Measurements from ENCODE around the gene IFI27L2.

IFI27L2 gene

DNA sequence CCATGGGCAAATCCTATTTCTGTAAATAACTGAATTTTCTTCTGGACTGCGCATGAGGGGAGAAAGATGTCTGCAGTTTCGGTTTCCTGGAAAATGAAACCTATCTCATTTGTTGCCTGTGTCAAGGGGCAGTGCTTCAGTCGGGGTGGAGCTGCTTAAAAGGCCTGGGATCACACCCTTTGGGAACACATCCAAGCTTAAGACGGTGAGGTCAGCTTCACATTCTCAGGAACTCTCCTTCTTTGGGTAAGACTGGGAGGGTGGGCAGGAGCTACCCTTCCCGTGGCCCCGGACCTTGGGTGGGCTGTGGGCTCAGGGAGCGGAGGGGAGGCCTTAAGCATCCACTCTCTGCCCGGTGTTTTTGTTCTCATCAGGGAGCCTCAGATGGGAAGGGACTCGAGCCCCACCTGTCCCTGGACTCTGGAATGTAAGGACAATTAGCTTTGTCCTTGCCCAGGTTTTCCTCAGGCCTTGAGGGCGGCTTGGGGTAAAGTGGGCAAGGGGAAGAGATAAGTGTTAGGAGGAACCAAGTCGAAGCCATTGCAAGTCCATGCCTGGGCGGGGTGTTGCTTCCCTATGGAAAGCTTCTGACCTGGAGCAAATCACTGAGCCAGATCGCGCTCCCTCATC lies 18.7 kb downstream of the IFI27L2 start, which contains the start of gene IFI27:
Gene IFI27 (plus strand): TSS at position 185 of the 630 bp plus-strand sequence.
- Mint-ChIP-seq H3K27ac (no peak within 1 kb of the TSS), H3K27me3 (peaks cover 6% of the 10 kb centered on the region), H3K4me1 (ENCODE audit: low read depth) (no peaks in the 10 kb centered on the region), H3K9me3 (no peaks in the 10 kb centered on the region), H3K4me3 (no peak within 1 kb of the TSS), H3K36me3 (ENCODE audit: low read depth) (no peaks in the 10 kb centered on the region)
- DNase-seq = no peak

DNA sequence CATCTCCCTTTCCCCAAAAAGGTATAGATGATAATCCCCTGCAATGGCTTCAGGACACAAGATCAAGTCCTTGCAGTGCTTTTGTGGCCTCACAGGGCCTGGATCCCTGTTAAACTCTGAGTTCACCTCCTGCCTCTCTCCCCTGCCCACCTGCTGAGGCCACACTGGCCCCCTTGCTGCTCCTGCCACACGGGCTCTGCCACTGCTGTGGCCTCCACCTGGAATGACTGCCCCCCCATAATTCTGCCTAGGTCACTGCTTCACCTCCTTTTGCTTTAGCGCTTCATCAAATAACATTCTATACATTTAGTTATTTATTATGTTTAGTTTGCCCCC lies 19.5 kb downstream of the IFI27L2 start:
- no peaks in the 10 kb centered on the region for H3K36me3 Mint-ChIP-seq (ENCODE audit: low read depth)

DNA sequence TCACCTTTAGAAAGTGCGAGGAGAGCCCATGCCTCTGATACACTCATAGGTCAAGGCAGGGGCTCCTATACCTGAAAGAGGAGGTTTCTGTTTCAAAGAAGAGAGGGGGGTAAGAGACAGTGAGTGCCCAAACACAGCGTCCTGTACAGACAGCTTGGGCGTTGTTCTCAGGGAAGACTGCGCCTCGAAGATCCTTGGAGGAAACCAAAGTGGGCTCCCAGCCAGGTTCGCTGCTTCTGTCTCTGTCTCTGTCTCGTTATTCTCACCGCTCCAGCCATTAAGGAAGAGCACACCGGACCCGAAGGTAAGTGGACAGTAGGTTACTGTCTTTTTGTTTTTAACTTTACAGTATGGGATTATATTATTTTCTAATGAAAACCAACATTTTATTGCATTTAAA lies 24.7 kb downstream of the IFI27L2 start:
- no peaks in the 10 kb centered on the region for H3K9me3 Mint-ChIP-seq
- no peak overlapping the region for H3K27ac Mint-ChIP-seq
- no peak for DNase-seq
- no peak overlapping the region for H3K4me3 Mint-ChIP-seq
- H3K27me3 Mint-ChIP-seq = no peaks in the 10 kb centered on the region
- no peaks in the 10 kb centered on the region for H3K4me1 Mint-ChIP-seq (ENCODE audit: low read depth)
- no peaks in the 10 kb centered on the region for H3K36me3 Mint-ChIP-seq (ENCODE audit: low read depth)

More for the DNA sequence above, 19.5 kb downstream of the IFI27L2 start:
- no peaks in the 10 kb centered on the region for H3K9me3 Mint-ChIP-seq
- no peak for DNase-seq
- H3K27ac Mint-ChIP-seq = no peak overlapping the region
- H3K27me3 Mint-ChIP-seq = no peaks in the 10 kb centered on the region
- no peak overlapping the region for H3K4me3 Mint-ChIP-seq
- no peaks in the 10 kb centered on the region for H3K4me1 Mint-ChIP-seq (ENCODE audit: low read depth)

DNA sequence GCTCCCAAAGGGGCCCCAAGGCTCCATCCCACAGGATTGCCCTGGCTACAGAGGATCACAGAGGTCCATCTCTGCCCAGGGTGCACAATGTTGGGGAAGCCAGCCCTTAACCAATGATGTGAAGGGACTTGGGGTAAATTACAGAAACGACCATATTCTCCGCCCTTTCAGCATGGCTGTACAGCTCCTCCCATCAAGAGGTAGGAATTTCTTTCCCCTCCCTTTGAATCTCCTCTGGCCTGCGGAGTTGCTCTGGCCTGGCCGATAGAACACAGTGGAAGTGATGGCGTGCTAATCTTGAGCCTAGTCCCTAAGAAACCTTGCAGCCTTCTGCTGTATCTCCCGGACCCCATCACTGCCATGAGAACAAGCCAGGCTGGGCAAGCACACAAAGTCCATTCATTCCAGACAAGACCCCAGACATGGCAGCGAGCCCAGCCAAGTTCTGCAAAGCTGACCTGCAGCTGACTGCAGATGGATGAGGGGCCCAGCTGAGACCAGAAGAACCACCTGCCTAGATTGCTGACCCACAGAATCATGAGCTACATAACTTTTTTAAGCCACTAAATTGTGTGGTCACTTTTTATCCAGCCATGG lies 25.8 kb downstream of the IFI27L2 start:
- H3K36me3 Mint-ChIP-seq (ENCODE audit: low read depth) = no peaks in the 10 kb centered on the region
- no peak overlapping the region for H3K27ac Mint-ChIP-seq
- H3K9me3 Mint-ChIP-seq = no peaks in the 10 kb centered on the region
- H3K4me3 Mint-ChIP-seq = no peak overlapping the region
- H3K27me3 Mint-ChIP-seq = no peaks in the 10 kb centered on the region
- H3K4me1 Mint-ChIP-seq (ENCODE audit: low read depth) = no peaks in the 10 kb centered on the region
- DNase-seq = no peak

DNA sequence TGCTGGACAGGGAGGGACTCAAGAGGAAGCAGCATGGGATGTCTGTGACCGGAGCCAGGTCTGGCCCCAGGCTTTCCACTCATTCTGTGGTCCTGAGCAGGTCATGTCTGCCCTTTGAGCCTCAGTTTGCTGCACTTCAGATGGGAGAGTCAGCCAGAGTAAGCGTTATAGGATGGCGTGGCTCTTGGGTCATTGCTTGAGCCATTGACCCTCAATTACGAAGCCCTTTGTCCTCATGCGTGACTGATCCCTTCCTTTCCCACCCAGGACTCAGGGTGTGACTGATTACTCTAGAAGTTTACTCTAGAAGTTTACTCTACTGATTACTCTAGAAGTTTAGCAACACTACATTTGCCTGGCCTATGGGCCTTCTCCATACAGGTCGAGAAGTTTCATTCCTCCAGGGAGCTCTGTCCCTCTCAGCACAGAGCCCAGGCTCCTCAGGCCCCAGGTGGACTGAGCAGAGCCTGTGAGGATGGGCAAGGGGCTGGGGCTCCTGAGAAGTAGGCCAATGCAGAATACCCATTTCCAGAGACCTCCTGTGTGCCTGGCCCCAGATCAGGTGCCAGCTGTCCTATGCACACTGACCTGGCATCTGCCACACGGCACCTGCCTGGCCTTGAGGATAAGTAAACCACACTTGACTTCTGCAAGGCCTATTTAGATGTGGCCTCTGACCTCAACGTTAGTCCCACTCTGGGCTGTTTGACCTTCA lies 26.5 kb downstream of the IFI27L2 start:
- Mint-ChIP-seq H3K27ac (no peak overlapping the region), H3K36me3 (ENCODE audit: low read depth) (no peaks in the 10 kb centered on the region), H3K27me3 (no peaks in the 10 kb centered on the region), H3K4me1 (ENCODE audit: low read depth) (no peaks in the 10 kb centered on the region), H3K4me3 (no peak overlapping the region), H3K9me3 (no peaks in the 10 kb centered on the region)
- no peak for DNase-seq

DNA sequence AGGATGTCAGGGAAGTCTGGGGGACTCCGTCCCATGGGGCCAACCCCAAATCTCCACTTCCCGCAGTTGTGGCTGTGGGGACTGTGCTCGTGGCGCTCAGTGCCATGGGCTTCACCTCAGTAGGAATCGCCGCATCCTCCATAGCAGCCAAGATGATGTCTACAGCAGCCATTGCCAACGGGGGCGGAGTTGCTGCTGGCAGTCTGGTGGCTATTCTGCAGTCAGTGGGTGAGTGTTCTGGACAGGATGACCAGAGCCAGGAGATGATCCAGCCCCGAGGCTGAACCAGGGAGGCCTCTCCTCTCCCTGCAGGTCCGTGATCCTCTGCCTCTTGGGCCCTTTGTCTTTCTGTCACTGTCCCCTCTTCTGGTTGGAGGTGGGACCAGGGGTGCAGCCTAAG lies 27.7 kb downstream of the IFI27L2 start:
- H3K4me3 Mint-ChIP-seq = no peak overlapping the region

DNA sequence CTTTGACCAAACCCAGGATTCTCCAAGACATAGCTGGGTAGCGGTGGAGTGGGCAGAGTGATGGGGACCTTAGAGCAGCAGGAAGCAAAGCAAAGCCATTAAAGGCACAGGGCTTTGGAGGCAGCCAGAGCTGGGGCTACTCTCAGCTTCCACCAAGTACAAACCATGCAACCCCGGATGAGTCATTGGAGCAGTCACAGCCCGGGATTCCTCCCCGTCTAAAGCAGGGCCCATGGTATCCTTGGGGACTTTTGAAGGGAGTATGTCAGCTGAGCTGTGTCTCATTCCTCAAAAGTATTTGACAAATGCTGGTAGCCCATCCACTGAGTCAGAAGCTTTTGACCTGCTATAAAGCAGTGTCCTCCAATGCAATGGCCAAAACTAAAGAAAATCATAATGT lies 28.6 kb downstream of the IFI27L2 start:
- H3K27ac Mint-ChIP-seq = no peak overlapping the region
- no peak for DNase-seq
- H3K4me3 Mint-ChIP-seq = no peak overlapping the region
- no peaks in the 10 kb centered on the region for H3K4me1 Mint-ChIP-seq (ENCODE audit: low read depth)
- H3K27me3 Mint-ChIP-seq = no peaks in the 10 kb centered on the region
- H3K36me3 Mint-ChIP-seq (ENCODE audit: low read depth) = peaks cover 8% of the 10 kb centered on the region
- H3K9me3 Mint-ChIP-seq = no peaks in the 10 kb centered on the region

More for the DNA sequence above, 27.7 kb downstream of the IFI27L2 start:
- DNase-seq = no peak
- Mint-ChIP-seq H3K4me1 (ENCODE audit: low read depth) (no peaks in the 10 kb centered on the region), H3K36me3 (ENCODE audit: low read depth) (peaks cover 8% of the 10 kb centered on the region), H3K9me3 (no peaks in the 10 kb centered on the region), H3K27ac (no peak overlapping the region), H3K27me3 (no peaks in the 10 kb centered on the region)

DNA sequence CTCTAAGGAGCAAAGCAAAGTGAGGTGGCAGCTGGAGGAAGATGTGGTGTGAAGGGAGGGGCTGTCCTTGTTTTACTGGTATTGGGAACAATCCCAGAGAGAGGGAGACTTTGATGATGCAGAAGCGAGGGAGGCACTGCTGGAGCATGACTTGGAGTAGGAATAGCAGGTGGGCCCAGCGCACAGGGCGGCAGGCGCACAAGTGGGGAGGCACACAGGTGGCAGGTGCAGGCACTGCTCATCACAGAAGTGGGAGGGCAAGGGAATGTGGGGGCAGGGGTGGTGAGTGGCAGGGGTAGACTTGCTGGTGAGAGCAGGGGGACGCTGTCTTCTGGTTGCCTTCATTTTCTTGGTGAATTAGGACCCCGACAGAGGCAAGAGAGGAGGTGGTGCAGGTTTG lies 30.4 kb downstream of the IFI27L2 start:
- no peaks in the 10 kb centered on the region for H3K27me3 Mint-ChIP-seq
- no peak overlapping the region for H3K27ac Mint-ChIP-seq
- peaks cover 8% of the 10 kb centered on the region for H3K36me3 Mint-ChIP-seq (ENCODE audit: low read depth)

DNA sequence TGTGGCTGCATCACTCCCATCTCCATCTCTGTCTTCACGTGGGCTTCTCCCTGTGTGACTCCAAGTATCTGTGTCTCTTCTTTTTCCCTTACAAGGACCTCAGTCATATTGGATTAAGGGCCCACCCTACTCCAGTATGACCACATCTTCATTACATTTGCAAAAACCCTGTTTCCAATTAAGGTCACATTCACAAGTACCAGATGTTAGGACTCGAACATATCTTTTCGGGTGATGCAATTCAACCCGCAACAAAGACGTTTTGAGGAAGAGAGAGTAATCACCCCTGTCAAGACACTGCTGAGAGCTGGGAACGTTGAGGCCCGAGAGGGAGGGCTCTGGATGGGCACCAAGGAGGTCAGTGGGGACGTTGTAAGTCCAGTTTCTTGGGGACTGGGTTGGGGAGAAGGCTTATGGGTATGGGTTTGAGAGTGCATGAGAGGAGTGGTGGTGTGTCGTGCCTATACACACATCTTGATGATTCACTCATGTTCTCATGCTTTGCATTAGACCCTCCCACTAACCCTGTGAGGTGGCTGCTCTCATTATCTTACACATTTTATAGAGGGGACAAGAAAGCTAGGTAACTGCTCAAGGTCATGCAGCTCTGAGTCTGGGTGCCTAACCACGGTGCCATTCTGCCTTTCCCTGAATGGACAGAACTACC lies 30.9 kb downstream of the IFI27L2 start:
- Mint-ChIP-seq H3K27me3 (no peaks in the 10 kb centered on the region), H3K9me3 (no peaks in the 10 kb centered on the region), H3K27ac (no peak overlapping the region), H3K4me3 (no peak overlapping the region), H3K36me3 (ENCODE audit: low read depth) (peaks cover 8% of the 10 kb centered on the region), H3K4me1 (ENCODE audit: low read depth) (no peaks in the 10 kb centered on the region)
- no peak for DNase-seq

More for the DNA sequence above, 30.4 kb downstream of the IFI27L2 start:
- no peak for DNase-seq
- H3K4me1 Mint-ChIP-seq (ENCODE audit: low read depth) = no peaks in the 10 kb centered on the region
- no peaks in the 10 kb centered on the region for H3K9me3 Mint-ChIP-seq
- H3K4me3 Mint-ChIP-seq = no peak overlapping the region

DNA sequence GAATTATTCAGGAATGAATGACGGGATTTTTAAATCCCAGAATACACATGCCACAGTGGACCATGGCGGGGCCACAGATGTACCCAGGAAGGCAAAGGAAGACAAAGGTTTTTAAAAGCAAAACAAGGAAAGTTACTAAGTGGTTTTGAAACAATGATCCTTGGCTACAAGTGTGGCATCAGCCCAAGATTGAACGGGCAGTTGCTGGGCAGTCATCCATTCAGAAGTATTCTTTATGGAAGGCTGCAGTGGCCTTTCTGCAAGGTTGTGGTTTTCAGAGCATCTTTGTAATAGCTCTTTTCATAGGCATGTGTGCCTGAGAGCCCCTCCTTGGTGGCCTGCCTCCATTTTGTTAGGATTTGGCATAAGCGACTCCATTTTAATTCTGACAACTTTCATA lies 32.3 kb downstream of the IFI27L2 start:
- Mint-ChIP-seq H3K36me3 (ENCODE audit: low read depth) (peaks cover 8% of the 10 kb centered on the region), H3K27me3 (no peaks in the 10 kb centered on the region), H3K9me3 (no peaks in the 10 kb centered on the region), H3K4me1 (ENCODE audit: low read depth) (no peaks in the 10 kb centered on the region), H3K27ac (no peak overlapping the region), H3K4me3 (no peak overlapping the region)
- DNase-seq = no peak

DNA sequence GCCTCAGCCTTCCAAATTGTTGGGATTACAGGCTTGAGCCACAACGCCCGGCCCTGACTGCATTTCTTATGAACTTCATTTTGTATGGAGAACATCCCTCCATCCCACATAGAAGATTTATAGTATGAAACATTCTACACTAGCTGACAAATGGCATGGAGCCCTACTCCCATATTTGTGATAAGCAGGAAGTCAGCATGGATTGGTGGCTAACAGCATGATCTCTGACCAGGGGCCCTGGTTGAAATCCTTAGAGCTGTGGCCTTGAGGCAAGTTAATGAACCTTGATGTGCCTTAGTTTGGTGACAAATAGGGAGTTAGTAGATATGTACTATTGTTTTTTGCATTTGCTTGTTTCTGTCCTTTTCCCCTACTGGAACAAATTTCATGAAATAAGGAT lies 36.0 kb downstream of the IFI27L2 start:
- peaks cover 8% of the 10 kb centered on the region for H3K36me3 Mint-ChIP-seq (ENCODE audit: low read depth)
- no peak for DNase-seq
- H3K27ac Mint-ChIP-seq = no peak overlapping the region
- no peak overlapping the region for H3K4me3 Mint-ChIP-seq
- H3K4me1 Mint-ChIP-seq (ENCODE audit: low read depth) = no peaks in the 10 kb centered on the region
- H3K27me3 Mint-ChIP-seq = no peaks in the 10 kb centered on the region
- H3K9me3 Mint-ChIP-seq = no peaks in the 10 kb centered on the region

DNA sequence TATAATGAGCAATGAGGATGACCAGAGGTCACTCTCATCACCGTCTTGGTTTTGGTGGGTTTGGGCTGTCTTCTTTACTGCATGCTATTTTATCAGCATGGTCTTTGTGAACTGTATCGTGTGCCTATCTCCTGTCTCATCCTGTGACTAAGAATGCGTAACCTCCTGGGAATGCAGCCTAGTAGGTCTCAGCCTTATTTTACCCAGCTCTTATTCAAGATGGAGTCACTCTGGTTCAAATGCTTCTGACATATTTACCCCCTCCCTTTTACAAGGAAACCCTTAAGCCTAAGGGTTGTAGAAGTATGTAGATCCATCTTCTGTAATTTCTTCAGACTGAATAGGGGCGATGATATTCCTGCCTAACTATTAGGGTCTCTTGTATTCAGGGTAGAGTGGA lies 39.9 kb downstream of the IFI27L2 start:
- Mint-ChIP-seq H3K9me3 (no peaks in the 10 kb centered on the region), H3K4me1 (ENCODE audit: low read depth) (no peaks in the 10 kb centered on the region), H3K4me3 (no peak overlapping the region), H3K27ac (no peak overlapping the region), H3K36me3 (ENCODE audit: low read depth) (no peaks in the 10 kb centered on the region), H3K27me3 (no peaks in the 10 kb centered on the region)
- no peak for DNase-seq

DNA sequence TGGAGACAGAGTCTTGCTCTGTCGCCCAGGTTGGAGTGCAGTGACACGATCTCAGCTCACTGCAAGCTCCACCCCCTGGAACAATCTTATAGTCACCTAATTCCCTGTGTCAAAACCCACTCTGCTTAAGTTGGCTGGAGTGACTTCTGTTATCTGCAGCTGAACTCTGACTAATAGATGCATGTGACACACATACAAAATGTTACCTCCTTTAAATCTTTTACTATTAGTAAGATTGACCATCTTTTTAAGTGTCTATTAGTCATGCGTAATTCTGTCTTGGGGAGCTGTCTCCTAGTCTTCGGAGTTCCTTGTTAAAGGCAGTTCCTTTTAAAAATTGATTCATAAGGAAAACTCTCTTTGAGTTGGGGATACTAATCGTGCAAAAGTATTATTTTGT lies 40.9 kb downstream of the IFI27L2 start:
- no peaks in the 10 kb centered on the region for H3K4me1 Mint-ChIP-seq (ENCODE audit: low read depth)
- no peak for DNase-seq
- no peaks in the 10 kb centered on the region for H3K27me3 Mint-ChIP-seq
- H3K27ac Mint-ChIP-seq = no peak overlapping the region
- H3K4me3 Mint-ChIP-seq = no peak overlapping the region
- H3K9me3 Mint-ChIP-seq = no peaks in the 10 kb centered on the region
- H3K36me3 Mint-ChIP-seq (ENCODE audit: low read depth) = no peaks in the 10 kb centered on the region

DNA sequence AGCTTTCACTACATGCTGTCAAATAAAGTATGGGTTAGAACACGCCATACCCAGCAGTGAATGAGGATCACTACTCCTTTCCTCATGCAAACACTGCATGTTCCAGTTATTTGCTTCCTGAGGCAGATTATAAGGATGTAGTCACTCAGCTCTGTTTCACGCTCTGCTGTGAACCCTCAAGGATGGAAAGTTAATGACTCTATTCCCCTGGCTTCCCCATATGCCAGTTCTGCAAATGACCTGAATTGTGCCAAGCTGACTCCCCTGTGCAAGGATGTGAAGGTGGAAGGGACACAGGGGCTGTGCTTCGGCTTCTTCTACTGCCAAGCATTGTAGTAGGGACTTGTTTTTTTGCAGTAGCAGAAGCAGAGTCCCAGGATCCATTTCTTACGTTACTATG lies 41.5 kb downstream of the IFI27L2 start:
- Mint-ChIP-seq H3K9me3 (no peaks in the 10 kb centered on the region), H3K4me1 (ENCODE audit: low read depth) (peaks cover 3% of the 10 kb centered on the region), H3K27me3 (no peaks in the 10 kb centered on the region), H3K4me3 (no peak overlapping the region), H3K27ac (no peak overlapping the region), H3K36me3 (ENCODE audit: low read depth) (no peaks in the 10 kb centered on the region)
- DNase-seq = no peak

DNA sequence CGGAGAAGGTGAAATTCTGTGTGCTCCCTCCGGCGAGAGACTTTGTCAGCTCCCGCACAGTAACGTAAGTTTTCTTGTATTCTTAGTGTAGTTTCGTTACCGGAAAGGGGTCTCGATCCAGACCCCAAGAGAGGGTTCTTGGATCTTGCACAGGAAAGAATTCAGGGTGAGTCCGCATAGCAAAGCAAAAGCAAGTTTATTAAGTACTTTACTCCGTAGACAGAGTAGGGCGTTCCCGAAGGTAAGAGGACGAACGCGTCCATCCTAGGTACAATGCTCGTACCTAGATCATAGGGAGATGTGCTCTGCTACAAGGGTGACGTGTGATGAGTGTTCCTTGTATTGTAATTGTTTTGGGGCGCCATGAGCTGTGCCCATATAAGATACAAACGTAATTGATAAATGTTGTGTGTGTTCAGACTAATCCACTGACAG lies 48.0 kb downstream of the IFI27L2 start:
- no peaks in the 10 kb centered on the region for H3K9me3 Mint-ChIP-seq
- no peaks in the 10 kb centered on the region for H3K27me3 Mint-ChIP-seq
- H3K36me3 Mint-ChIP-seq (ENCODE audit: low read depth) = peaks cover 52% of the 10 kb centered on the region
- H3K4me1 Mint-ChIP-seq (ENCODE audit: low read depth) = peaks cover 54% of the 10 kb centered on the region
- H3K27ac Mint-ChIP-seq = peak overlapping the region; percentile 99
- peak overlapping the region; percentile 99 for H3K4me3 Mint-ChIP-seq
- DNase-seq = no peak

Measured in activated T-cell treated with anti-CD3 and anti-CD28 coated beads, Interleukin-2, amount 50 U/mL, for 24 hours (primary cell).